Hepatic stellate cell (primary cell): Measurements from ENCODE around the gene SEC61A2.
"Not testable (repeated sequence)": the region's sequence is repeated elsewhere in the genome, so short reads cannot be mapped to it uniquely, and the experiment has no call there.

Source experiments
- DNase-seq: peaks from one replicate; pipeline ENCODE4 v3.0.0; 2011; ENCODE audit warnings: low spot score

SEC61A2 gene

GRCh38 chr10:12160664-12161063, 31.2 kb downstream of the SEC61A2 start:
- no peak for DNase-seq

GRCh38 chr10:12162927-12163326, 33.5 kb downstream of the SEC61A2 start:
- no peak for DNase-seq

GRCh38 chr10:12164085-12164484, 34.6 kb downstream of the SEC61A2 start:
- no peak for DNase-seq

GRCh38 chr10:12165036-12165435, 35.6 kb downstream of the SEC61A2 start:
- DNase-seq, result no peak

- DNase-seq, result no peak
Observed at GRCh38 chr10:12165999-12166775, 36.7 kb downstream of the SEC61A2 start.

- not testable (repeated sequence) for DNase-seq
Observed at GRCh38 chr10:12171512-12171911, 42.0 kb downstream of the SEC61A2 start.

GRCh38 chr10:12177642-12178041, 48.2 kb downstream of the SEC61A2 start:
- no peak for DNase-seq

- DNase-seq, result no peak
Observed at GRCh38 chr10:12179606-12180170, 50.2 kb downstream of the SEC61A2 start.

- no peak for DNase-seq
Observed at GRCh38 chr10:12180221-12180974, 50.9 kb downstream of the SEC61A2 start.

GRCh38 chr10:12181065-12181775, 51.7 kb downstream of the SEC61A2 start:
- no peak for DNase-seq

GRCh38 chr10:12184165-12184564, 54.7 kb downstream of the SEC61A2 start:
- DNase-seq, result no peak

- DNase-seq, result no peak
Observed at GRCh38 chr10:12186323-12186722, 56.8 kb downstream of the SEC61A2 start.

GRCh38 chr10:12187321-12187905, 57.9 kb downstream of the SEC61A2 start:
- no peak for DNase-seq

- DNase-seq, result no peak
Observed at GRCh38 chr10:12188656-12189055, 59.2 kb downstream of the SEC61A2 start.

GRCh38 chr10:12189426-12189825, 59.9 kb downstream of the SEC61A2 start:
- DNase-seq, result no peak

- no peak for DNase-seq
Observed at GRCh38 chr10:12191715-12192114, 62.2 kb downstream of the SEC61A2 start.

- peak; percentile 27 for DNase-seq
Observed at GRCh38 chr10:12193193-12193592, 63.7 kb downstream of the SEC61A2 start.

- peak; percentile 26 for DNase-seq
Observed at GRCh38 chr10:12194752-12195271, 65.3 kb downstream of the SEC61A2 start.

GRCh38 chr10:12195281-12195602, 65.8 kb downstream of the SEC61A2 start:
- peak; percentile 14 for DNase-seq

- DNase-seq, result peak; percentile 92
Observed at GRCh38 chr10:12195603-12196506, 66.4 kb downstream of the SEC61A2 start, which contains the start of the genes CDC123 and NUDT5. Gene CDC123, plus strand, starts transcription at chr10:12196188. Its CDS starts 58 bp downstream, at chr10:12196246. Gene NUDT5, minus strand, starts transcription at chr10:12195891. Its CDS starts 9,600 bp downstream, at chr10:12186291.
